Esophagus muscularis mucosa (tissue), 4 donors: ENCODE data around the gene STKLD1. TPM values are rescaled to one million over a fixed set of nuclear protein-coding genes. Genes with fewer than 3 reads are reported as not detected.

ENCODE experiments used
- DNase-seq: peaks from one replicate; pipeline ENCODE4 v3.0.0-alpha.2; 2017; ENCODE audit errors: extremely low spot score
- H3K27ac ChIP-seq, 4 donors: fragments of 200-600 bp; sonication (generic); replicated peaks in 1 of 4; 1 replicate in 3 of 4; 2 replicates in 1 of 4; pipeline ENCODE4 v1.5.1; 2016 to 2019; ENCODE audit warnings: mild to moderate bottlenecking in 1 of 4
- H3K27me3 ChIP-seq, 4 donors: fragments of 200-600 bp; sonication (generic); one replicate each; pipeline versions ENCODE4 v1.5.1 to v1.6.0; 2016 to 2019
- H3K36me3 ChIP-seq, 4 donors: fragments of 200-600 bp; sonication (generic); one replicate each; pipeline ENCODE4 v1.5.1; 2016 to 2019
- H3K4me1 ChIP-seq, 4 donors: fragments of 200-600 bp; sonication (generic); one replicate each; pipeline ENCODE4 v1.5.1; 2016 to 2019
- H3K4me3 ChIP-seq, 4 donors: fragments of 200-600 bp; sonication (generic); 1 replicate in 2 of 4; 2 replicates in 2 of 4; pipeline ENCODE4 v1.5.1; 2016 to 2019; ENCODE audit warnings: mild to moderate bottlenecking in 4 of 4, moderate library complexity in 1 of 4
- H3K9me3 ChIP-seq, 4 donors: fragments of 200-600 bp; sonication (generic); 1 replicate in 3 of 4; 2 replicates in 1 of 4; pipeline ENCODE4 v1.5.1; 2016 to 2019
- CTCF ChIP-seq, 3 experiments: fragments of 200-600 bp in 2 of 3; fragments of 450-650 bp in 1 of 3; sonication (generic) in 2 of 3; IDR thresholded peaks; one replicate each; pipeline ENCODE4 v1.5.1; 2017 to 2019; ENCODE audit warnings: antibody characterized with exemption in 3 of 3, mild to moderate bottlenecking in 2 of 3, moderate library complexity in 1 of 3
- EP300 ChIP-seq: sonication (generic); formaldehyde crosslinking; IDR thresholded peaks from one replicate; pipeline ENCODE4 v1.6.1; 2017; ENCODE audit warnings: antibody characterized with exemption
- POLR2A ChIP-seq: fragments of 450-650 bp; IDR thresholded peaks from one replicate; pipeline ENCODE4 v1.6.1; 2017; ENCODE audit warnings: antibody characterized with exemption, moderate library complexity, mild to moderate bottlenecking, low read depth
- POLR2AphosphoS5 ChIP-seq, 2 donors: sonication (generic); formaldehyde crosslinking; IDR thresholded peaks; one replicate each; pipeline ENCODE4 v1.6.1; 2017; ENCODE audit warnings: antibody characterized with exemption in 2 of 2
- WGBS: methylation state at CpG from one replicate; pipeline ENCODE4 v1.1.5; 2018; 5-methylcytosine and 5-hydroxymethylcytosine counted together
- intact Hi-C: fragments of 100-400 bp; cut with DNase I; formaldehyde crosslinking; loops from one replicate; pipeline ENCODE4 v1.15.1; 2023
- total RNA-seq, 4 donors: library from RNA; depleted of rRNA; stranded (reverse); fragments of >200 nt; gene quantifications; one replicate each; pipeline versions ENCODE4 v1.1.0 to v1.2.1, GENCODE V29; 2016

STKLD1 gene
- total RNA-seq, 4 donors from 2014 or later = 0.26 to 2.1 (median 1.0) TPM; not detected in 1

GRCh38 chr9:133394687-133395271 lies 18.6 kb downstream of the STKLD1 start:
- no peaks in the 10 kb centered on the region for H3K4me1 ChIP-seq
- H3K27ac ChIP-seq = no peak overlapping the region
- H3K36me3 ChIP-seq = no peaks in the 10 kb centered on the region
- H3K4me3 ChIP-seq = no peak overlapping the region
- intact Hi-C loops = no loop called here
- peaks cover 0 to 63% (median 9%) of the 10 kb centered on the region in 4 donors for H3K27me3 ChIP-seq
- no peak for TF ChIP-seq POLR2AphosphoS5 (IDR thresholded peaks at IDR 0.05)
- no peak for TF ChIP-seq EP300
- no peak for TF ChIP-seq CTCF (IDR thresholded peaks at IDR 0.05)
- TF ChIP-seq POLR2A = no peak
- DNase-seq = no peak
- H3K9me3 ChIP-seq = no peaks in the 10 kb centered on the region
- 36% methylated on average over 5 of the region's 8 CpGs for WGBS

- H3K27ac ChIP-seq = no peak overlapping the region
- 59% methylated on average over 5 of the region's 14 CpGs for WGBS
- no peaks in the 10 kb centered on the region for H3K4me1 ChIP-seq
- H3K9me3 ChIP-seq = no peaks in the 10 kb centered on the region
- H3K36me3 ChIP-seq = peaks cover 0 to 12% (median 6%) of the 10 kb centered on the region in 4 donors
- no peak for DNase-seq
- no peak for TF ChIP-seq EP300
- no peak for TF ChIP-seq POLR2AphosphoS5 (IDR thresholded peaks at IDR 0.05)
- no peak for TF ChIP-seq CTCF (IDR thresholded peaks at IDR 0.05)
- no peak for TF ChIP-seq POLR2A
- intact Hi-C loops = no loop called here
- H3K27me3 ChIP-seq = peaks cover 0 to 49% (median 9%) of the 10 kb centered on the region in 4 donors
- no peak overlapping the region for H3K4me3 ChIP-seq
These were observed 20.8 kb downstream of the STKLD1 start for GRCh38 chr9:133396952-133397351.

- TF ChIP-seq POLR2A = no peak
- TF ChIP-seq POLR2AphosphoS5 (IDR thresholded peaks at IDR 0.05) = no peak
- no peak for TF ChIP-seq CTCF (IDR thresholded peaks at IDR 0.05)
- TF ChIP-seq EP300 = no peak
These were observed 21.2 kb downstream of the STKLD1 start for GRCh38 chr9:133397370-133397769.

GRCh38 chr9:133397895-133398294 lies 21.7 kb downstream of the STKLD1 start:
- Histone ChIP-seq H3K27me3 (peaks cover 0 to 42% (median 9%) of the 10 kb centered on the region in 4 donors), H3K9me3 (no peaks in the 10 kb centered on the region), H3K4me3 (no peak overlapping the region), H3K4me1 (no peaks in the 10 kb centered on the region), H3K36me3 (peaks cover 0 to 21% (median 10%) of the 10 kb centered on the region in 4 donors), H3K27ac (no peak overlapping the region)
- no peak for DNase-seq
- TF ChIP-seq POLR2AphosphoS5 (IDR thresholded peaks at IDR 0.05) (no peak), EP300 (no peak), CTCF (IDR thresholded peaks at IDR 0.05) (no peak), POLR2A (no peak)
- intact Hi-C loops = no loop called here
- 80% methylated on average over 1 of the region's 9 CpGs for WGBS

More at GRCh38 chr9:133397370-133397769, 21.2 kb downstream of the STKLD1 start:
- H3K36me3 ChIP-seq = peaks cover 0 to 16% (median 8%) of the 10 kb centered on the region in 4 donors
- H3K4me3 ChIP-seq = no peak overlapping the region
- DNase-seq = no peak
- 84% methylated on average over 6 of the region's 6 CpGs for WGBS
- intact Hi-C loops = no loop called here
- peaks cover 0 to 45% (median 9%) of the 10 kb centered on the region in 4 donors for H3K27me3 ChIP-seq
- H3K9me3 ChIP-seq = no peaks in the 10 kb centered on the region
- H3K27ac ChIP-seq = no peak overlapping the region
- no peaks in the 10 kb centered on the region for H3K4me1 ChIP-seq

- Histone ChIP-seq H3K4me3 (no peak overlapping the region), H3K27me3 (peaks cover 0 to 18% (median 0%) of the 10 kb centered on the region in 4 donors), H3K9me3 (no peaks in the 10 kb centered on the region), H3K4me1 (no peaks in the 10 kb centered on the region), H3K36me3 (peaks cover 0 to 41% (median 25%) of the 10 kb centered on the region in 4 donors), H3K27ac (no peak overlapping the region)
- intact Hi-C loops = no loop called here
- 94% methylated on average over 7 of the region's 12 CpGs for WGBS
- TF ChIP-seq EP300 = no peak
- no peak for TF ChIP-seq POLR2A
- no peak for TF ChIP-seq POLR2AphosphoS5 (IDR thresholded peaks at IDR 0.05)
- no peak for TF ChIP-seq CTCF (IDR thresholded peaks at IDR 0.05)
- no peak for DNase-seq
These were observed 24.1 kb downstream of the STKLD1 start for GRCh38 chr9:133400292-133400691.
